H1 (cell line): ENCODE data around the gene C2orf66.

ENCODE experiments used
- CEBPB ChIP-seq: IDR thresholded peaks from 2 replicates; pipeline ENCODE4 v1.6.1; 2012; ENCODE audit warnings: low read depth, low read length
- CTCF ChIP-seq, 3 experiments: IDR thresholded peaks; 1 replicate in 2 of 3; 2 replicates in 1 of 3; pipeline versions ENCODE4 v1.5.1 to v1.6.1; 2011; ENCODE audit warnings: low read length in 3 of 3, mild to moderate bottlenecking in 3 of 3, inconsistent platforms in 2 of 3, low read depth in 1 of 3, moderate library complexity in 1 of 3; ENCODE audit not compliant: insufficient read depth in 1 of 3; ENCODE audit errors: control extremely low read depth in 1 of 3
- EGR1 ChIP-seq: IDR thresholded peaks from 2 replicates; pipeline ENCODE4 v1.6.1; 2011; ENCODE audit warnings: low read depth, low read length, borderline replicate concordance
- EP300 ChIP-seq, 2 experiments: IDR thresholded peaks; 1 replicate in 1 of 2; 2 replicates in 1 of 2; pipeline ENCODE4 v1.6.1; 2011 to 2012; ENCODE audit warnings: low read depth in 2 of 2, low read length in 2 of 2, mild to moderate bottlenecking in 2 of 2, borderline replicate concordance in 1 of 2, inconsistent platforms in 1 of 2, moderate library complexity in 1 of 2
- EZH2 ChIP-seq: fragments of 200-600 bp; sonication (generic); IDR thresholded peaks from 2 replicates; pipeline ENCODE4 v1.7.1; 2012; ENCODE audit warnings: low read depth, mild to moderate bottlenecking, moderate library complexity, low read length, inconsistent platforms; ENCODE audit not compliant: severe bottlenecking
- NANOG ChIP-seq: IDR thresholded peaks from 2 replicates; pipeline ENCODE4 v1.6.1; 2011; ENCODE audit warnings: low read length, low read depth, mild to moderate bottlenecking, inconsistent platforms; ENCODE audit not compliant: insufficient read depth, poor library complexity, severe bottlenecking
- POLR2A ChIP-seq, 2 experiments: IDR thresholded peaks; 1 replicate in 1 of 2; 2 replicates in 1 of 2; pipeline ENCODE4 v1.6.1; 2011; ENCODE audit warnings: low read depth in 2 of 2, low read length in 2 of 2, mild to moderate bottlenecking in 2 of 2; ENCODE audit errors: control extremely low read depth in 1 of 2
- POLR2AphosphoS5 ChIP-seq: IDR thresholded peaks from 2 replicates; pipeline ENCODE4 v1.6.1; 2011; ENCODE audit warnings: low read depth, low read length
- RAD21 ChIP-seq, 2 experiments: IDR thresholded peaks in 1 of 2; conservative IDR thresholded peaks in 1 of 2; 2 replicates each; pipeline ENCODE4 v1.6.1; 2011; ENCODE audit warnings: low read depth in 2 of 2, low read length in 2 of 2, improper control_type of control experiment in 1 of 2, inconsistent platforms in 1 of 2, mild to moderate bottlenecking in 1 of 2, moderate library complexity in 1 of 2
- RNF2 ChIP-seq: fragments of 200-900, 300-1000 bp; sonication (generic); IDR thresholded peaks from 2 replicates; pipeline ENCODE4 v1.7.1; 2016; ENCODE audit warnings: borderline replicate concordance, low read depth, mild to moderate bottlenecking, antibody characterized with exemption, low read length; ENCODE audit not compliant: poor library complexity, severe bottlenecking; ENCODE audit errors: missing control alignments
- SAP30 ChIP-seq: fragments of 300-600 bp; sonication (generic); IDR thresholded peaks from 2 replicates; pipeline ENCODE4 v1.7.1; 2012; ENCODE audit warnings: low read length, moderate library complexity, mild to moderate bottlenecking, inconsistent platforms; ENCODE audit not compliant: insufficient read depth, insufficient replicate concordance
- SIRT6 ChIP-seq: IDR thresholded peaks from one replicate; pipeline ENCODE4 v1.7.1; 2012; ENCODE audit warnings: low read length, inconsistent platforms

GRCh38 chr2:196851088-196851487 is 41.9 kb upstream of the C2orf66 start:
- TF ChIP-seq RAD21 (IDR thresholded peaks at IDR 0.05 in 1 of 2, conservative IDR thresholded peaks at IDR 0.05 in 1 of 2; ENCODE audit: low read depth in 2 of 2, low read length in 2 of 2) (no peak), CTCF (IDR thresholded peaks at IDR 0.05; ENCODE audit: control extremely low read depth in 1 of 3, insufficient read depth in 1 of 3, low read depth in 1 of 3, low read length in 3 of 3) (no peak), SIRT6 (no peak), RNF2 (no peak), SAP30 (no peak), NANOG (no peak), EZH2 (no peak), CEBPB (no peak), POLR2AphosphoS5 (no peak), EP300 (IDR thresholded peaks at IDR 0.05; ENCODE audit: borderline replicate concordance in 1 of 2, low read depth in 2 of 2, low read length in 2 of 2) (no peak), POLR2A (IDR thresholded peaks at IDR 0.05; ENCODE audit: control extremely low read depth in 1 of 2, low read depth in 2 of 2, low read length in 2 of 2) (no peak), EGR1 (no peak)
